ENCODE measurements around the gene NFKBIE. TPM values are rescaled to one million over a fixed set of nuclear protein-coding genes. Genes with fewer than 3 reads are reported as not detected.

Gene NFKBIE
- total and polyA plus RNA-seq, 9 of the 15 experiments (the other 6 are each of a cell fraction or from before 2014, with no cell fraction given): 2.1 to 16.4 (median 11.7) TPM

GRCh38 chr6:44256775-44257024, 8.7 kb downstream of the NFKBIE start (continued):
- TF ChIP-seq, protein P1, sequence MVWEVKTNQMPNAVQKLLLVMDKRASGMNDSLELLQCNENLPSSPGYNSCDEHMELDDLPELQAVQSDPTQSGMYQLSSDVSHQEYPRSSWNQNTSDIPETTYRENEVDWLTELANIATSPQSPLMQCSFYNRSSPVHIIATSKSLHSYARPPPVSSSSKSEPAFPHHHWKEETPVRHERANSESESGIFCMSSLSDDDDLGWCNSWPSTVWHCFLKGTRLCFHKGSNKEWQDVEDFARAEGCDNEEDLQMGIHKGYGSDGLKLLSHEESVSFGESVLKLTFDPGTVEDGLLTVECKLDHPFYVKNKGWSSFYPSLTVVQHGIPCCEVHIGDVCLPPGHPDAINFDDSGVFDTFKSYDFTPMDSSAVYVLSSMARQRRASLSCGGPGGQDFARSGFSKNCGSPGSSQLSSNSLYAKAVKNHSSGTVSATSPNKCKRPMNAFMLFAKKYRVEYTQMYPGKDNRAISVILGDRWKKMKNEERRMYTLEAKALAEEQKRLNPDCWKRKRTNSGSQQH (CRISPR knock-in tag; IDR thresholded peaks at IDR 0.05): 0 out of 2 replicates have a peak, but pooled peaks have one; percentile 7
- TF ChIP-seq SMAD4 (CRISPR knock-in tag; conservative IDR thresholded peaks at IDR 0.05) (0 out of 2 replicates have a peak, but pooled peaks have one; percentile 14), GATAD2B (IDR thresholded peaks at IDR 0.05; ENCODE audit: borderline replicate concordance) (no peak), TEAD1 (CRISPR knock-in tag; IDR thresholded peaks at IDR 0.05) (0 out of 4 replicates have a peak, but pooled peaks of 1 of the 2 experiments have one; percentile 8), ZFX (CRISPR knock-in tag; IDR thresholded peaks at IDR 0.05) (0 out of 2 replicates have a peak, but pooled peaks have one; percentile 18)
- TF ChIP-seq, protein P2, sequence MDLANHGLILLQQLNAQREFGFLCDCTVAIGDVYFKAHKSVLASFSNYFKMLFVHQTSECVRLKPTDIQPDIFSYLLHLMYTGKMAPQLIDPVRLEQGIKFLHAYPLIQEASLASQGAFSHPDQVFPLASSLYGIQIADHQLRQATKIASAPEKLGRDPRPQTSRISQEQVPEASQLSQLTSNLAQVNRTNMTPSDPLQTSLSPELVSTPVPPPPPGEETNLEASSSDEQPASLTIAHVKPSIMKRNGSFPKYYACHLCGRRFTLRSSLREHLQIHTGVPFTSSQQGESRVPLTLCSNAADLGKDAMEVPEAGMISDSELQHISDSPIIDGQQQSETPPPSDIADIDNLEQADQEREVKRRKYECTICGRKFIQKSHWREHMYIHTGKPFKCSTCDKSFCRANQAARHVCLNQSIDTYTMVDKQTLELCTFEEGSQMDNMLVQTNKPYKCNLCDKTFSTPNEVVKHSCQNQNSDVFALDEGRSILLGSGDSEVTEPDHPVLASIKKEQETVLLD (IDR thresholded peaks at IDR 0.05): 0 out of 2 replicates have a peak, but pooled peaks have one; percentile 39
